Hepatocyte (in vitro differentiated cells): ENCODE measurements around the gene ACO1.

Experiments
- CTCF ChIP-seq: fragments of 200-600 bp; sonication (generic); IDR thresholded peaks from 2 replicates; pipeline ENCODE4 v1.5.1; 2016; ENCODE audit warnings: antibody characterized with exemption, mild to moderate bottlenecking; ENCODE audit not compliant: poor library complexity
- EZH2 ChIP-seq: fragments of 200-600 bp; sonication (generic); IDR thresholded peaks from 2 replicates; pipeline ENCODE4 v1.6.1; 2016; ENCODE audit warnings: antibody characterized with exemption, mild to moderate bottlenecking, borderline replicate concordance
- EZH2phosphoT487 ChIP-seq: fragments of 200-600 bp; sonication (generic); IDR thresholded peaks from one replicate; pipeline ENCODE4 v1.6.1; 2018; ENCODE audit warnings: antibody characterized with exemption, mild to moderate bottlenecking, low read depth, moderate library complexity; ENCODE audit not compliant: unreplicated experiment, severe bottlenecking

- TF ChIP-seq CTCF (no peak), EZH2phosphoT487 (no peak), EZH2 (no peak)
Measured at GRCh38 chr9:32483343-32483742, 98.9 kb downstream of the ACO1 start.
